K562 (cell line): Measurements from ENCODE around the gene CUL4B. TPM values are rescaled to one million over a fixed set of nuclear protein-coding genes. Genes with fewer than 3 reads are reported as not detected.

Experiments used
- COPS2 ChIP-seq: fragments of 450-650 bp; conservative IDR thresholded peaks from 2 replicates; pipeline ENCODE4 v1.6.1; 2016; ENCODE audit warnings: mild to moderate bottlenecking, moderate library complexity
- HNRNPL ChIP-seq: fragments of 200-400 bp; formaldehyde crosslinking; IDR thresholded peaks from 2 replicates; pipeline ENCODE4 v1.6.1; 2017; ENCODE audit warnings: low read depth, mild to moderate bottlenecking, low read length
- KLF6 ChIP-seq: fragments of 250-450 bp; sonication (Bioruptor Pico); IDR thresholded peaks from 2 replicates; pipeline ENCODE4 v1.4.0; 2020; ENCODE audit warnings: mild to moderate bottlenecking, moderate library complexity, borderline replicate concordance
- RBFOX2 ChIP-seq: fragments of 200-400 bp; formaldehyde crosslinking; IDR thresholded peaks from 2 replicates; pipeline ENCODE4 v1.6.1; 2017; ENCODE audit warnings: low read depth, mild to moderate bottlenecking, low read length, moderate library complexity
- U2AF1 ChIP-seq: fragments of 200-400 bp; formaldehyde crosslinking; optimal IDR thresholded peaks from 2 replicates; pipeline ENCODE3; 2017; ENCODE audit warnings: mild to moderate bottlenecking, low read depth, low read length, moderate library complexity
- ZNF584 ChIP-seq: fragments of 200-800 bp; sonication (Bioruptor generic); IDR thresholded peaks from 2 replicates; pipeline ENCODE4 v1.6.1; 2016; ENCODE audit warnings: low read depth, mild to moderate bottlenecking, missing genetic modification characterization, missing compliant biosample characterization
- polyA plus RNA-seq, 8 experiments: library from polyadenylated mRNA; depleted of rRNA in 4 of 8; stranded (reverse) in 5 of 8; unstranded in 3 of 8; fragments of >200 nt; fragmentation: Nextera tagmentation in 2 of 8; fragmentation: Illumina TruSeq in 1 of 8; extraction: Ambion mirVana in 2 of 8; extraction: Trizol in 1 of 8; gene quantifications; 2 replicates each; pipeline versions ENCODE4 v1.2.1 to v1.2.3, GENCODE V29; 2011 to 2014; ENCODE audit warnings: inconsistent platforms in 1 of 8, missing spikeins in 1 of 8
- total RNA-seq, 7 experiments: library from RNA; depleted of rRNA in 6 of 7; stranded (reverse); fragments of >200 nt in 6 of 7; fragmentation: Illumina TruSeq in 2 of 7; extraction: Trizol in 2 of 7; gene quantifications; 2 replicates each; pipeline versions ENCODE4 v1.2.1 to v1.2.3, GENCODE V29; 2011 to 2021; ENCODE audit warnings: low replicate concordance in 1 of 7
- TF ChIP-seq, protein P1 (sequence below), 2 experiments: fragments of 450-650 bp; conservative IDR thresholded peaks; 2 replicates each; pipeline ENCODE4 v1.6.1; 2017; ENCODE audit warnings: mild to moderate bottlenecking in 2 of 2, moderate library complexity in 2 of 2
- TF ChIP-seq, protein P2 (sequence below): sonication (generic); formaldehyde crosslinking; IDR thresholded peaks from 2 replicates; pipeline ENCODE4 v1.8.0; 2022; ENCODE audit warnings: mild to moderate bottlenecking, missing genetic modification reagents
- TF ChIP-seq, protein P3 (sequence below): fragments of 450-650 bp; IDR thresholded peaks from 2 replicates; pipeline ENCODE4 v1.6.1; 2016
- TF ChIP-seq, protein P4 (sequence below): fragments of 450-650 bp; IDR thresholded peaks from 2 replicates; pipeline ENCODE4 v1.6.1; 2018; ENCODE audit not compliant: partially characterized antibody

CUL4B gene
- total and polyA plus RNA-seq, 9 of the 15 experiments (the other 6 are each of a cell fraction or from before 2014, with no cell fraction given): 15.0 to 41.7 (median 37.5) TPM

DNA sequence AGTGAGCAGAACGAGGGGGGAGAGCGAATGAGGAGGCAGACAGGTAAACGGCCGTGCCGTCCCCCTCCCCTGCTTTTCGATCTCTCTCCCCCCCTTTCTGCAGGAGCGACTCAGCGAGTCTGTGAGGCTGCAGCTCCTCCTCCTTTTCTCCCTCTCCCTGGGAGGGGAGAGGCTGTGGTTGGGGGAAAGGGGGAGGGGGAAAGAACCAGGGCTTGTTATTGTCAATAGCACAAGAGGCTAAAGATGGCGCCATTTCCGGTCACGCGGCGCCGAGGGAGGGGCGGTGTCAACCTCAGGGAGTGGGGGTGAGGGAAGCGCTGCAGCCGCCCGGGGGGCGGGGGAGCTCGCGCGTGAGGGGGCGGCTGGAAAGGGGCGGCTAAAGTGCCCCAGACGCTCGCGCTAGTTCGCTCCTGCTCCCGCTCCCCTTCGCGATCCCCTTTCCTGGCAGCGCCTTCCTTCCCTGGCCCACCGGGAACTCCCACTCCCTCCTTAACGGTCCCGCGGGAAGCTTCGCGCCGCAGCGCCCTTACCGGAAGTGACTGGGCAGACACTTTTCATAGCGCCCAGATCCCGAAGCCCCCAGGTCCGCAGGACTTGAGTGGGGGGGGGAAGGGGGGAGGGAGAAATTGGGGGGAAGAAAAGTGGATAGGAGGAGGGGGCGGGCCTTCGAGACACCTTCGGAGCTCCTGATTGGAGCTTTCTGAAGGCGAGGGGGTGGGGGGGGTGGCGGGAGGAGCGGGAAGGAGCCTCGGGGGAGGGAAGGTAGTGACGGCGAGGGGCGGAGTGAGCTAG lies at the start of gene CUL4B (continued):
- TF ChIP-seq, protein P1, sequence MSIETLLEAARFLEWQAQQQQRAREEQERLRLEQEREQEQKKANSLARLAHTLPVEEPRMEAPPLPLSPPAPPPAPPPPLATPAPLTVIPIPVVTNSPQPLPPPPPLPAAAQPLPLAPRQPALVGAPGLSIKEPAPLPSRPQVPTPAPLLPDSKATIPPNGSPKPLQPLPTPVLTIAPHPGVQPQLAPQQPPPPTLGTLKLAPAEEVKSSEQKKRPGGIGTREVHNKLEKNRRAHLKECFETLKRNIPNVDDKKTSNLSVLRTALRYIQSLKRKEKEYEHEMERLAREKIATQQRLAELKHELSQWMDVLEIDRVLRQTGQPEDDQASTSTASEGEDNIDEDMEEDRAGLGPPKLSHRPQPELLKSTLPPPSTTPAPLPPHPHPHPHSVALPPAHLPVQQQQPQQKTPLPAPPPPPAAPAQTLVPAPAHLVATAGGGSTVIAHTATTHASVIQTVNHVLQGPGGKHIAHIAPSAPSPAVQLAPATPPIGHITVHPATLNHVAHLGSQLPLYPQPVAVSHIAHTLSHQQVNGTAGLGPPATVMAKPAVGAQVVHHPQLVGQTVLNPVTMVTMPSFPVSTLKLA (conservative IDR thresholded peaks at IDR 0.05): peak; percentile 88 to 92
- TF ChIP-seq, protein P2, sequence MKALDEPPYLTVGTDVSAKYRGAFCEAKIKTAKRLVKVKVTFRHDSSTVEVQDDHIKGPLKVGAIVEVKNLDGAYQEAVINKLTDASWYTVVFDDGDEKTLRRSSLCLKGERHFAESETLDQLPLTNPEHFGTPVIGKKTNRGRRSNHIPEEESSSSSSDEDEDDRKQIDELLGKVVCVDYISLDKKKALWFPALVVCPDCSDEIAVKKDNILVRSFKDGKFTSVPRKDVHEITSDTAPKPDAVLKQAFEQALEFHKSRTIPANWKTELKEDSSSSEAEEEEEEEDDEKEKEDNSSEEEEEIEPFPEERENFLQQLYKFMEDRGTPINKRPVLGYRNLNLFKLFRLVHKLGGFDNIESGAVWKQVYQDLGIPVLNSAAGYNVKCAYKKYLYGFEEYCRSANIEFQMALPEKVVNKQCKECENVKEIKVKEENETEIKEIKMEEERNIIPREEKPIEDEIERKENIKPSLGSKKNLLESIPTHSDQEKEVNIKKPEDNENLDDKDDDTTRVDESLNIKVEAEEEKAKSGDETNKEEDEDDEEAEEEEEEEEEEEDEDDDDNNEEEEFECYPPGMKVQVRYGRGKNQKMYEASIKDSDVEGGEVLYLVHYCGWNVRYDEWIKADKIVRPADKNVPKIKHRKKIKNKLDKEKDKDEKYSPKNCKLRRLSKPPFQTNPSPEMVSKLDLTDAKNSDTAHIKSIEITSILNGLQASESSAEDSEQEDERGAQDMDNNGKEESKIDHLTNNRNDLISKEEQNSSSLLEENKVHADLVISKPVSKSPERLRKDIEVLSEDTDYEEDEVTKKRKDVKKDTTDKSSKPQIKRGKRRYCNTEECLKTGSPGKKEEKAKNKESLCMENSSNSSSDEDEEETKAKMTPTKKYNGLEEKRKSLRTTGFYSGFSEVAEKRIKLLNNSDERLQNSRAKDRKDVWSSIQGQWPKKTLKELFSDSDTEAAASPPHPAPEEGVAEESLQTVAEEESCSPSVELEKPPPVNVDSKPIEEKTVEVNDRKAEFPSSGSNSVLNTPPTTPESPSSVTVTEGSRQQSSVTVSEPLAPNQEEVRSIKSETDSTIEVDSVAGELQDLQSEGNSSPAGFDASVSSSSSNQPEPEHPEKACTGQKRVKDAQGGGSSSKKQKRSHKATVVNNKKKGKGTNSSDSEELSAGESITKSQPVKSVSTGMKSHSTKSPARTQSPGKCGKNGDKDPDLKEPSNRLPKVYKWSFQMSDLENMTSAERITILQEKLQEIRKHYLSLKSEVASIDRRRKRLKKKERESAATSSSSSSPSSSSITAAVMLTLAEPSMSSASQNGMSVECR (CRISPR knock-in tag): peak; percentile 37; the same call in 1 of the 2 replicates
- TF ChIP-seq U2AF1 (no peak), KLF6 (0 out of 2 replicates have a peak, but pooled peaks have one; percentile 14), RBFOX2 (peak; percentile 86), HNRNPL (no peak), COPS2 (no peak), ZNF584 (no peak)
- TF ChIP-seq, protein P3, sequence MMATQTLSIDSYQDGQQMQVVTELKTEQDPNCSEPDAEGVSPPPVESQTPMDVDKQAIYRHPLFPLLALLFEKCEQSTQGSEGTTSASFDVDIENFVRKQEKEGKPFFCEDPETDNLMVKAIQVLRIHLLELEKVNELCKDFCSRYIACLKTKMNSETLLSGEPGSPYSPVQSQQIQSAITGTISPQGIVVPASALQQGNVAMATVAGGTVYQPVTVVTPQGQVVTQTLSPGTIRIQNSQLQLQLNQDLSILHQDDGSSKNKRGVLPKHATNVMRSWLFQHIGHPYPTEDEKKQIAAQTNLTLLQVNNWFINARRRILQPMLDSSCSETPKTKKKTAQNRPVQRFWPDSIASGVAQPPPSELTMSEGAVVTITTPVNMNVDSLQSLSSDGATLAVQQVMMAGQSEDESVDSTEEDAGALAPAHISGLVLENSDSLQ: peak; percentile 15; the same call in 1 of the 2 replicates
- TF ChIP-seq, protein P4, sequence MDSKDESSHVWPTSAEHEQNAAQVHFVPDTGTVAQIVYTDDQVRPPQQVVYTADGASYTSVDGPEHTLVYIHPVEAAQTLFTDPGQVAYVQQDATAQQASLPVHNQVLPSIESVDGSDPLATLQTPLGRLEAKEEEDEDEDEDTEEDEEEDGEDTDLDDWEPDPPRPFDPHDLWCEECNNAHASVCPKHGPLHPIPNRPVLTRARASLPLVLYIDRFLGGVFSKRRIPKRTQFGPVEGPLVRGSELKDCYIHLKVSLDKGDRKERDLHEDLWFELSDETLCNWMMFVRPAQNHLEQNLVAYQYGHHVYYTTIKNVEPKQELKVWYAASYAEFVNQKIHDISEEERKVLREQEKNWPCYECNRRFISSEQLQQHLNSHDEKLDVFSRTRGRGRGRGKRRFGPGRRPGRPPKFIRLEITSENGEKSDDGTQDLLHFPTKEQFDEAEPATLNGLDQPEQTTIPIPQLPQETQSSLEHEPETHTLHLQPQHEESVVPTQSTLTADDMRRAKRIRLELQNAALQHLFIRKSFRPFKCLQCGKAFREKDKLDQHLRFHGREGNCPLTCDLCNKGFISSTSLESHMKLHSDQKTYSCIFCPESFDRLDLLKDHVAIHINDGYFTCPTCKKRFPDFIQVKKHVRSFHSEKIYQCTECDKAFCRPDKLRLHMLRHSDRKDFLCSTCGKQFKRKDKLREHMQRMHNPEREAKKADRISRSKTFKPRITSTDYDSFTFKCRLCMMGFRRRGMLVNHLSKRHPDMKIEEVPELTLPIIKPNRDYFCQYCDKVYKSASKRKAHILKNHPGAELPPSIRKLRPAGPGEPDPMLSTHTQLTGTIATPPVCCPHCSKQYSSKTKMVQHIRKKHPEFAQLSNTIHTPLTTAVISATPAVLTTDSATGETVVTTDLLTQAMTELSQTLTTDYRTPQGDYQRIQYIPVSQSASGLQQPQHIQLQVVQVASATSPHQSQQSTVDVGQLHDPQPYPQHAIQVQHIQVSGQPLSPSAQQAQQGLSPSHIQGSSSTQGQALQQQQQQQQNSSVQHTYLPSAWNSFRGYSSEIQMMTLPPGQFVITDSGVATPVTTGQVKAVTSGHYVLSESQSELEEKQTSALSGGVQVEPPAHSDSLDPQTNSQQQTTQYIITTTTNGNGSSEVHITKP: peak; percentile 93
